ENCODE data around the gene OLFM4. TPM values are rescaled to one million over a fixed set of nuclear protein-coding genes. Genes with fewer than 3 reads are reported as not detected.
"Not testable (repeated sequence)": the region's sequence is repeated elsewhere in the genome, so short reads cannot be mapped to it uniquely, and the experiment has no call there.

Gene OLFM4
- total RNA-seq, 1 donor from 2014 or later: 3.1 TPM

GRCh38 chr13:53013113-53013512 lies 15.5 kb upstream of the OLFM4 start:
- H3K36me3 ChIP-seq (ENCODE audit: control insufficient read depth in 3 of 3, insufficient read depth in 3 of 3, low read length in 3 of 3): no peaks in the 10 kb centered on the region
- H3K27me3 ChIP-seq (ENCODE audit: control insufficient read depth in 3 of 3, insufficient read depth in 3 of 3, low read length in 3 of 3): no peaks in the 10 kb centered on the region
- no peaks in the 10 kb centered on the region for H3K9me3 ChIP-seq (ENCODE audit: control insufficient read depth in 3 of 3, low read length in 3 of 3)
- no peak overlapping the region for H3K27ac ChIP-seq (ENCODE audit: low read depth, low read length)
- H3K4me3 ChIP-seq (ENCODE audit: low read length in 3 of 3): no peak overlapping the region
- no peaks in the 10 kb centered on the region for H3K4me1 ChIP-seq (ENCODE audit: control insufficient read depth in 3 of 3, insufficient read depth in 3 of 3, low read length in 3 of 3)
- H3K9ac ChIP-seq (ENCODE audit: low read depth in 1 of 3, low read length in 3 of 3): no peak overlapping the region

- H3K4me1 ChIP-seq (ENCODE audit: control insufficient read depth in 3 of 3, insufficient read depth in 3 of 3, low read length in 3 of 3); H3K9me3 ChIP-seq (ENCODE audit: control insufficient read depth in 3 of 3, low read length in 3 of 3); H3K4me3 ChIP-seq (ENCODE audit: low read length in 3 of 3); H3K9ac ChIP-seq (ENCODE audit: low read depth in 1 of 3, low read length in 3 of 3); H3K27ac ChIP-seq (ENCODE audit: low read depth, low read length); H3K27me3 ChIP-seq (ENCODE audit: control insufficient read depth in 3 of 3, insufficient read depth in 3 of 3, low read length in 3 of 3); H3K36me3 ChIP-seq (ENCODE audit: control insufficient read depth in 3 of 3, insufficient read depth in 3 of 3, low read length in 3 of 3): not testable (repeated sequence)
Observed at GRCh38 chr13:53014018-53014417, 14.6 kb upstream of the OLFM4 start.

GRCh38 chr13:53014495-53015443 lies 13.8 kb upstream of the OLFM4 start:
- H3K9me3 ChIP-seq (ENCODE audit: control insufficient read depth in 3 of 3, low read length in 3 of 3): no peaks in the 10 kb centered on the region
- no peaks in the 10 kb centered on the region for H3K36me3 ChIP-seq (ENCODE audit: control insufficient read depth in 3 of 3, insufficient read depth in 3 of 3, low read length in 3 of 3)
- H3K27ac ChIP-seq (ENCODE audit: low read depth, low read length): no peak overlapping the region
- H3K27me3 ChIP-seq (ENCODE audit: control insufficient read depth in 3 of 3, insufficient read depth in 3 of 3, low read length in 3 of 3): no peaks in the 10 kb centered on the region
- H3K4me3 ChIP-seq (ENCODE audit: low read length in 3 of 3): no peak overlapping the region
- H3K4me1 ChIP-seq (ENCODE audit: control insufficient read depth in 3 of 3, insufficient read depth in 3 of 3, low read length in 3 of 3): no peaks in the 10 kb centered on the region
- H3K9ac ChIP-seq (ENCODE audit: low read depth in 1 of 3, low read length in 3 of 3): no peak overlapping the region

- Histone ChIP-seq H3K9ac (ENCODE audit: low read depth in 1 of 3, low read length in 3 of 3) (no peak overlapping the region), H3K4me3 (ENCODE audit: low read length in 3 of 3) (no peak overlapping the region), H3K4me1 (ENCODE audit: control insufficient read depth in 3 of 3, insufficient read depth in 3 of 3, low read length in 3 of 3) (no peaks in the 10 kb centered on the region), H3K36me3 (ENCODE audit: control insufficient read depth in 3 of 3, insufficient read depth in 3 of 3, low read length in 3 of 3) (no peaks in the 10 kb centered on the region), H3K27me3 (ENCODE audit: control insufficient read depth in 3 of 3, insufficient read depth in 3 of 3, low read length in 3 of 3) (no peaks in the 10 kb centered on the region), H3K27ac (ENCODE audit: low read depth, low read length) (no peak overlapping the region), H3K9me3 (ENCODE audit: control insufficient read depth in 3 of 3, low read length in 3 of 3) (no peaks in the 10 kb centered on the region)
Observed at GRCh38 chr13:53015971-53016370, 12.6 kb upstream of the OLFM4 start.

GRCh38 chr13:53017433-53017970 lies 11.1 kb upstream of the OLFM4 start:
- H3K27ac ChIP-seq (ENCODE audit: low read depth, low read length): no peak overlapping the region
- no peak overlapping the region for H3K9ac ChIP-seq (ENCODE audit: low read depth in 1 of 3, low read length in 3 of 3)
- no peaks in the 10 kb centered on the region for H3K36me3 ChIP-seq (ENCODE audit: control insufficient read depth in 3 of 3, insufficient read depth in 3 of 3, low read length in 3 of 3)
- H3K4me1 ChIP-seq (ENCODE audit: control insufficient read depth in 3 of 3, insufficient read depth in 3 of 3, low read length in 3 of 3): no peaks in the 10 kb centered on the region
- no peaks in the 10 kb centered on the region for H3K9me3 ChIP-seq (ENCODE audit: control insufficient read depth in 3 of 3, low read length in 3 of 3)
- H3K4me3 ChIP-seq (ENCODE audit: low read length in 3 of 3): no peak overlapping the region
- H3K27me3 ChIP-seq (ENCODE audit: control insufficient read depth in 3 of 3, insufficient read depth in 3 of 3, low read length in 3 of 3): no peaks in the 10 kb centered on the region

GRCh38 chr13:53018690-53019647 lies 9.6 kb upstream of the OLFM4 start:
- no peak overlapping the region for H3K9ac ChIP-seq (ENCODE audit: low read depth in 1 of 3, low read length in 3 of 3)
- H3K9me3 ChIP-seq (ENCODE audit: control insufficient read depth in 3 of 3, low read length in 3 of 3): no peaks in the 10 kb centered on the region
- no peak overlapping the region for H3K27ac ChIP-seq (ENCODE audit: low read depth, low read length)
- no peaks in the 10 kb centered on the region for H3K27me3 ChIP-seq (ENCODE audit: control insufficient read depth in 3 of 3, insufficient read depth in 3 of 3, low read length in 3 of 3)
- no peak overlapping the region for H3K4me3 ChIP-seq (ENCODE audit: low read length in 3 of 3)
- no peaks in the 10 kb centered on the region for H3K4me1 ChIP-seq (ENCODE audit: control insufficient read depth in 3 of 3, insufficient read depth in 3 of 3, low read length in 3 of 3)
- no peaks in the 10 kb centered on the region for H3K36me3 ChIP-seq (ENCODE audit: control insufficient read depth in 3 of 3, insufficient read depth in 3 of 3, low read length in 3 of 3)

GRCh38 chr13:53020764-53021335 lies 7.8 kb upstream of the OLFM4 start:
- H3K36me3 ChIP-seq (ENCODE audit: control insufficient read depth in 3 of 3, insufficient read depth in 3 of 3, low read length in 3 of 3): no peaks in the 10 kb centered on the region
- no peaks in the 10 kb centered on the region for H3K4me1 ChIP-seq (ENCODE audit: control insufficient read depth in 3 of 3, insufficient read depth in 3 of 3, low read length in 3 of 3)
- H3K27ac ChIP-seq (ENCODE audit: low read depth, low read length): no peak overlapping the region
- H3K4me3 ChIP-seq (ENCODE audit: low read length in 3 of 3): no peak overlapping the region
- H3K9me3 ChIP-seq (ENCODE audit: control insufficient read depth in 3 of 3, low read length in 3 of 3): no peaks in the 10 kb centered on the region
- H3K27me3 ChIP-seq (ENCODE audit: control insufficient read depth in 3 of 3, insufficient read depth in 3 of 3, low read length in 3 of 3): peaks cover 0 to 2% (median 0%) of the 10 kb centered on the region in 3 donors
- no peak overlapping the region for H3K9ac ChIP-seq (ENCODE audit: low read depth in 1 of 3, low read length in 3 of 3)

GRCh38 chr13:53023246-53023645 lies 5.4 kb upstream of the OLFM4 start:
- H3K9me3 ChIP-seq (ENCODE audit: control insufficient read depth in 3 of 3, low read length in 3 of 3): no peaks in the 10 kb centered on the region
- peaks cover 0 to 2% (median 0%) of the 10 kb centered on the region in 3 donors for H3K27me3 ChIP-seq (ENCODE audit: control insufficient read depth in 3 of 3, insufficient read depth in 3 of 3, low read length in 3 of 3)
- no peak overlapping the region for H3K4me3 ChIP-seq (ENCODE audit: low read length in 3 of 3)
- no peak overlapping the region for H3K9ac ChIP-seq (ENCODE audit: low read depth in 1 of 3, low read length in 3 of 3)
- H3K36me3 ChIP-seq (ENCODE audit: control insufficient read depth in 3 of 3, insufficient read depth in 3 of 3, low read length in 3 of 3): no peaks in the 10 kb centered on the region
- no peaks in the 10 kb centered on the region for H3K4me1 ChIP-seq (ENCODE audit: control insufficient read depth in 3 of 3, insufficient read depth in 3 of 3, low read length in 3 of 3)
- no peak overlapping the region for H3K27ac ChIP-seq (ENCODE audit: low read depth, low read length)

GRCh38 chr13:53028063-53028462 lies 550 bp upstream of the OLFM4 start:
- H3K4me3 ChIP-seq (ENCODE audit: low read length in 3 of 3): no peak overlapping the region
- H3K27ac ChIP-seq (ENCODE audit: low read depth, low read length): no peak overlapping the region
- H3K4me1 ChIP-seq (ENCODE audit: control insufficient read depth in 3 of 3, insufficient read depth in 3 of 3, low read length in 3 of 3): no peaks in the 10 kb centered on the region
- peaks cover 0 to 2% (median 2%) of the 10 kb centered on the region in 3 donors for H3K27me3 ChIP-seq (ENCODE audit: control insufficient read depth in 3 of 3, insufficient read depth in 3 of 3, low read length in 3 of 3)
- no peak overlapping the region for H3K9ac ChIP-seq (ENCODE audit: low read depth in 1 of 3, low read length in 3 of 3)
- H3K9me3 ChIP-seq (ENCODE audit: control insufficient read depth in 3 of 3, low read length in 3 of 3): no peaks in the 10 kb centered on the region
- H3K36me3 ChIP-seq (ENCODE audit: control insufficient read depth in 3 of 3, insufficient read depth in 3 of 3, low read length in 3 of 3): no peaks in the 10 kb centered on the region

Data from skeletal muscle tissue (tissue), 4 donors.